Measurements from ENCODE around the gene CCDC74B.

Gene CCDC74B

GRCh38 chr2:130181880-130182682 is 37.2 kb upstream of the CCDC74B start, which contains the start of gene MZT2B:
Gene MZT2B, plus strand, starts transcription at chr2:130182262. Its CDS starts 21 bp downstream, at chr2:130182283.
- TF ChIP-seq CTCF (IDR thresholded peaks at IDR 0.05) = peak; percentile 63

GRCh38 chr2:130181325-130181879 is 36.5 kb upstream of the CCDC74B start, which contains the start of gene SMPD4:
Gene SMPD4, minus strand, starts transcription at chr2:130181602. Its CDS starts 5,010 bp downstream, at chr2:130176592.
- no peak for TF ChIP-seq CTCF (IDR thresholded peaks at IDR 0.05)

GRCh38 chr2:130169896-130170295 is 25.0 kb upstream of the CCDC74B start:
- no peak for TF ChIP-seq CTCF (IDR thresholded peaks at IDR 0.05)

GRCh38 chr2:130165293-130166016 is 20.5 kb upstream of the CCDC74B start:
- TF ChIP-seq CTCF (IDR thresholded peaks at IDR 0.05) = no peak

GRCh38 chr2:130162968-130163367 is 18.1 kb upstream of the CCDC74B start:
- no peak for TF ChIP-seq CTCF (IDR thresholded peaks at IDR 0.05)

- TF ChIP-seq CTCF (IDR thresholded peaks at IDR 0.05) = no peak
Measured at GRCh38 chr2:130160131-130160530, 15.2 kb upstream of the CCDC74B start.

GRCh38 chr2:130158631-130159030 is 13.7 kb upstream of the CCDC74B start:
- no peak for TF ChIP-seq CTCF (IDR thresholded peaks at IDR 0.05)
